ENCODE data around the gene RCAN2.

RCAN2 gene

GRCh38 chr6:46265373-46265772, 225.9 kb downstream of the RCAN2 start:
- DNase-seq (ENCODE audit: insufficient read length, low spot score) (no peak), FAIRE-seq (no peak)

DNA sequence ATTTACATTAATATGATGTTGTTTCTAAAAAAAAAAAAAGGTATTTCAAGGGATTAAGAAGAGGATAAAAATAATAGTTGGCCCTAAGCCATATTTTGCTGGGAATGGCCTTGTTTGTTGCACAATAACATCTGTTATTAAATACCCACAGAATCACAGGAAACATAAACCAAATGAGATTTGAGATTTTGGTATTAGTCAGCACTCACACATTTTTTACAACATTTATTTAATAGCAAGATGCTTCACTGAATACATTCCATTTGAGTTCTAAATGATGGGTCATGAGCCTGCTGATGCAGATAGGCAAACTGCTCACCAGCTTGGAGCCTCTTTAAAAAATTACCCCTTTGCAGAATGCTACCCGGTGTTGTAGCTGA, 227.6 kb downstream of the RCAN2 start:
- FAIRE-seq, result no peak
- DNase-seq (ENCODE audit: insufficient read length, low spot score), result no peak

- no peak for FAIRE-seq
- no peak for DNase-seq (ENCODE audit: insufficient read length, low spot score)
These were observed 228.1 kb downstream of the RCAN2 start for GRCh38 chr6:46262928-46263706.

- FAIRE-seq, result no peak
- DNase-seq (ENCODE audit: insufficient read length, low spot score), result no peak
These were observed 233.0 kb downstream of the RCAN2 start for GRCh38 chr6:46258249-46258648.

GRCh38 chr6:46255528-46255927, 235.7 kb downstream of the RCAN2 start:
- DNase-seq (ENCODE audit: insufficient read length, low spot score), result no peak

GRCh38 chr6:46254946-46255345, 236.3 kb downstream of the RCAN2 start:
- FAIRE-seq, result no peak
- DNase-seq (ENCODE audit: insufficient read length, low spot score), result no peak

More at GRCh38 chr6:46255528-46255927, 235.7 kb downstream of the RCAN2 start:
- no peak for FAIRE-seq

DNA sequence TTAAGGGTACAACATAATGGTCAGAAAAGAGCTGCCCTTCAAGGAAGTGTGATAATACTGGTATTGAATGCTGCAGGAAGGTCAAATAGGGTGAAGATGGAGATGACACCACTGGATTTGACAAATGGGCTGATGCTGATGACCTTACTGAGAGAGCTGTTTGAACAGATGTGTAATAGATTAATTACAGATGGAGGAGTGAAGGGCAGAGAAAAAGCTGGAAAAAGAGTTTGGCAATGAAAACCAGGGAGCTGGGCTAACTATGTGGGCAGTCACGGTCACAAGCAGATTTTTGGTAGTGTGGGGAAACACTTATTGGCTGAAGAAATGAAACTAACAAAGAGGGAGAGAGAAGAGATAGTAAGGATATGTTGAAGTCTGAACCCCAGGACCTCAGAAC, 236.9 kb downstream of the RCAN2 start:
- DNase-seq (ENCODE audit: insufficient read length, low spot score) (no peak), FAIRE-seq (no peak)

- DNase-seq (ENCODE audit: insufficient read length, low spot score) (no peak), FAIRE-seq (no peak)
These were observed 239.5 kb downstream of the RCAN2 start for GRCh38 chr6:46251583-46252339.

DNA sequence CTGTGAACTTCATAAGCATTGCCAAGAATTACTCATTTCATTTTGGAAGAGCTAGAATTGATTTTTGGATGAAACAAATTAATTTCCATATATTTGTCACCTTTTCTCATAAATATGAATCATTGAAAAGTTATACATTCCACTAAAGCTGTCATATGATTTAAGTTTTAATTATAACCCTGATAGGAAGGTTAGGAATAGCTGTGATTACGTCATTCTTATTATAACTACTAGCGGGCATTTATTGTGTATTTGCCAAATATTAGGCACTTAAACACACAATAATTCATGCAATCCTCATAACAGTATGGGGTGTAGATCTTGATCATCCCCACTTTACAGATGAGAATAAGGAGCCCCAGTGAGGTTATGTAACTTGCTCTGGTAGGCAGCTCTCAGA, 243.1 kb downstream of the RCAN2 start:
- FAIRE-seq (no peak), DNase-seq (ENCODE audit: insufficient read length, low spot score) (no peak)

- no peak for FAIRE-seq
- no peak for DNase-seq (ENCODE audit: insufficient read length, low spot score)
These were observed 244.5 kb downstream of the RCAN2 start for GRCh38 chr6:46246727-46247126.

- FAIRE-seq (no peak), DNase-seq (ENCODE audit: insufficient read length, low spot score) (no peak)
These were observed 245.2 kb downstream of the RCAN2 start for GRCh38 chr6:46246081-46246480.

GRCh38 chr6:46244670-46245069, 246.6 kb downstream of the RCAN2 start:
- DNase-seq (ENCODE audit: insufficient read length, low spot score) (no peak), FAIRE-seq (no peak)

- DNase-seq (ENCODE audit: insufficient read length, low spot score) (no peak), FAIRE-seq (no peak)
These were observed 247.5 kb downstream of the RCAN2 start for GRCh38 chr6:46243754-46244153.

- no peak for DNase-seq (ENCODE audit: insufficient read length, low spot score)
- no peak for FAIRE-seq
These were observed 248.3 kb downstream of the RCAN2 start for GRCh38 chr6:46242921-46243320.

DNA sequence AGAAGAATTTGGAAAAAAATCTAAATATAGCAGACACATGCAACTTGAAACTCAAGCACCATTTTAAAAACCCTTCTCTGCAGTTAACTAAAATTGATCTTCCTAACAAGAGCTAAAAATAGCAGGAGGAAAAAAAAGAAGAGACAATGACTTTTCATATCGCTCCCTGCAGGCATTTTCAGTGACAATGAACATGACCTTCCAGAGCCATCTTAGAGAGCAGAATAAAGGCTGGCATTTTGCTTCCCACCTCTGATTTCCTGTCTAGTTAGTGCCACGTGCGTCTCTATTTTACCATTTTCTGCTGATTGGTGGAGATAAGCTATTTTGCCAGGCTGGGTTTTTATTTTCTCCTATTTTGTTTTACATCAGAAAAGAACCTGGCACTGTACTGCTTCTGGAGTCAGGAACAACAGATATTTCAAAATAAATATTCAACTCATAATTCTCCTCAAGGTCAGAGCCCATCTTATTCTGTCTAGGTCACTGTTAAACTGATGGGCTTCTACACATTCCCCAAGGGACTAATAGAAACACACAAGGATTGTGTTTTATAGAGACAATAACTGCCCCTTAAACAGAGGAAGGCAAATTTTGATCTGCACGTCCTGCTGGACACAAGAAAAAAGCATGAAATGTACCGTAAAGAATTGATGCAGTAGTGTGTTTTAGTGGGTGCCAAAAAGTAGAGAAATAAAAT, 250.2 kb downstream of the RCAN2 start:
- FAIRE-seq (no peak), DNase-seq (ENCODE audit: insufficient read length, low spot score) (no peak)

GRCh38 chr6:46236752-46237151, 254.5 kb downstream of the RCAN2 start:
- DNase-seq (ENCODE audit: insufficient read length, low spot score) (no peak), FAIRE-seq (no peak)

DNA sequence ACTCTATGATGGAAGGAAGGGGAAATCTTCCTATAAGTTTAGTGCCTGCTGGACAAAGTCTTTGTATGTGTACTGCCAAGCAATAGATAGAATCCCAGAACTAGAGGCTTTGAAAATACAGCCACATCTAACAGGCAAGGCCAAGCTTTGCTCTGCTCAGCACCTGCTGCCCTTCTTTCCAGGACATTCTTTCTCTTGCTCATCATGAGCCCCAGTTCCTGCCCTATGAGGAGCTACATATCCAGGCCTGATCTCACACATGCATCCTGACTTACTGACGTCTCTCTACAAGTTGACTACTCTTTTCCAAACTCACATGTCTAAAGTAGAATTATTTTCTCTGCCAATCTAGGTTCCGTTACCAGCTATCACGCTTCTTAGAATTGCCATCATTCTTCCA, 256.0 kb downstream of the RCAN2 start:
- no peak for FAIRE-seq
- DNase-seq (ENCODE audit: insufficient read length, low spot score), result no peak

DNA sequence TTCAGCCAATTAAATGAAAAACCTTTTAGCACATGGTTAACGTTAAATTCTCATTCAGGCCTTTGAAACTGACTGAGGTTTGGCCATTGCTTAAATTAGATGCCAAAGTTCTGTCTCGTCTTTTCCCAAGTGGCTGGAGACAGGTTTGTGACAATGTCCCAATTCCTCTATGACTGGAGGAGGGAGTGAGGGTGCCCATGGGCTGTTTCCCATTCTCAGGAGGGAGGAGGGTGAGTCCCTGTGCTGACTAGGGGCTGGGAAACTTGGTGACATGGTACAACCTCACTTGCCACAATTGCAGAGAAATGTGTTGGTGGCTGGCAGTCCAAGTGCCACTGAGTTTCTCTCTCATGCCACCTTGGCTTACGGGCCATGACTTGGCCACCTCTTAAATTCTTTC, 256.5 kb downstream of the RCAN2 start:
- DNase-seq (ENCODE audit: insufficient read length, low spot score), result no peak
- no peak for FAIRE-seq

DNA sequence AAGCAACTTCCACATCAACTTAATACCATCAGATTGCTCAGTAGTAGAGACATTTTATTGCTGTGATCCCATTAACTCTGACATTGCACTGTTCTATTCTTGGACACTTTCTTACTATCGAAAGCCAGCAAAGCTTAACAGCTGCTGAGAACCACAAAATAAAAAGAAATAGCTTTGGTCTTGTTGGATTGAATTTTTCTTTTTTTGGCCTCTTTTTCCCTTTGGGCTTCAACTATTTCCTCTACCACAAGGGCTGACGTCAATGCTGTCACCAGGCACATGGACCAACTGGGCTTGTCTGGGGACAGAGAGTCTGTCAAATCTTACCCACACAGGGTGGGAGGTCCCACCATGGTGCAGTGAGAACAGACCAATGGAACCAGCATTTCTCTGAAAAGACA, 257.1 kb downstream of the RCAN2 start:
- FAIRE-seq (no peak), DNase-seq (ENCODE audit: insufficient read length, low spot score) (no peak)

DNA sequence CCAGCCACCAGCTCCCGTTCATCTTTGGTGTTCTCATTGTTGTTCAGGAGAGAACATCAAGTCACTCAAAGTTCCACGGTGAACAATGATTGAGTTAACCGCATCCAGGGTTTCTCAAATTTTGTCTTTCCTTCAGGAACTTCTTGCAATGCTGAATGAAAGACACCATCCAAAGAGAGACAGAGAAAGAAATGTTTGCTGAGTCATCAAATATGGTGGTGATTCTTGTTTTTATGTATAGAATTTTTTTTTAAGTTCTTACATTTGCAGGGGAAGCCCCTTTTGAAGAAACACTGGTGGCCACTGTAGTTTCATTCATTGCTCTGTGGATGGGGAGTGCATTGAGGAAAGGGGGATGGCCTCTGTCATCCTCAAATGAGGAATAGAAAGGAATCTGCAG, 258.1 kb downstream of the RCAN2 start:
- no peak for FAIRE-seq
- no peak for DNase-seq (ENCODE audit: insufficient read length, low spot score)

- FAIRE-seq, result no peak
- no peak for DNase-seq (ENCODE audit: insufficient read length, low spot score)
These were observed 269.0 kb downstream of the RCAN2 start for GRCh38 chr6:46222286-46222685.

All from GM19239 (cell line).